Erythroblast (primary cell): ENCODE data around the gene RTP3.
A peak's percentile ranks its signal among the peaks of the same experiment; 100 is the strongest.

Source experiments
- DNase-seq, 2 experiments: peaks; one replicate each; lab custom pipeline; 2025; lab: John Stamatoyannopoulos, UW
- GATA1 ChIP-seq: IDR thresholded peaks from 2 replicates; pipeline ENCODE4 v1.6.1; 2011; ENCODE audit warnings: low read depth, mild to moderate bottlenecking, control low read depth, low read length, moderate library complexity
- POLR2A ChIP-seq: IDR thresholded peaks from 2 replicates; pipeline ENCODE4 v1.6.1; 2011; ENCODE audit warnings: mild to moderate bottlenecking, low read length

RTP3 gene

GRCh38 chr3:46479021-46479420, 18.8 kb upstream of the RTP3 start:
- no peak for DNase-seq
- TF ChIP-seq POLR2A: no peak
- no peak for TF ChIP-seq GATA1

DNA sequence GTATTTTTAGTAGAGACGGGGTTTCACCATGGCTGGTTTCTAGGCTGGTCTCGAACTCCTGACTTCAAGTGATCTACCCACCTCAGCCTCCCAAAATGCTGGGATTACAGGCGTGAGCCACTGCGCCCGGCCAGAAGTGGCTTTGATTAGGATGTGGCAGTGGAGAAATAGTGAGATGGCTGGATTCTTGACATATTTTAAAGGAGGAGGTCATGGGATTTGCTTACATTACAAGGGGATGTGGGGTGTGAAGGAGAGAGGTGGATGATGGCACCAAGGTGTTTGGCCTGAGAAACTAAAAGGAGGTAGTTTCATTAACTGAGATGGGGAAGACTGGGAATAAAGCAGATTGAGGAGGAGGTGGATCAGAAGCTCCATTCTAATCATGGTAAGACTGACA, 18.1 kb upstream of the RTP3 start:
- DNase-seq: no peak

DNA sequence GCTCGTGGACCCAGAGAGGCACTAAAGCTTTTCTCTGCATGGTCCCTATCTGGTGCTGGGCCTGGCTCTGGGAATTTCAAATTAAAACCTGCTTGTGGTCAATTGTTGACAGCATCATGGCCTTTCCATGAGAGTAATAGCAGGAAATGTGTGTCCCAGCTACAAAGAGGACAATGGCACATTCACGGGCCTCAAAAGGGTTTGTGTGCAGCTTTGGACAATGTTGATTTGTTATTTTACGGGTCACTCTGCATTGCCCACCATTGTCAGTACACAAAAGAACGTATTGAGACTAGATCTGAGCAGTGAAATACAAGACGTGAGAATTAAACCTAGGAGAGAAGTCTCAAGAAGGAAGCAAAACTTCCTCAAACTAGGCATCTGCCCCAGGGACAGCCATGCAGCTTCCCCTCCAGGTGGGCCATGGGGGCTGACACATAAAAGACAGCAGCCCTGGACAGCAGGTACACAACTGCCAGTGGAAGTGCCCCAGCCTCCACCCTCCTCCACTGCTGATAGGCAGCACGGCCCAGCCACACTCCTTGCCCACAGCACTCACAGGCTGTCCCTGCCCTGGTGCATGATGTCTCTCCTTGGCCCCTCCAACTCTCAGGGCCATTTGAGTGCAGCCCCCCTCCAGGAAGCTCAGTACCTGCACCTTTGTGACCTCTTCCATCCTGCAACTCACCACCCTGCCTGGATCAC, 17.1 kb upstream of the RTP3 start:
- TF ChIP-seq GATA1 (no peak), POLR2A (no peak)
- DNase-seq: no peak

More for the DNA sequence above, 18.1 kb upstream of the RTP3 start:
- TF ChIP-seq GATA1 (no peak), POLR2A (no peak)

DNA sequence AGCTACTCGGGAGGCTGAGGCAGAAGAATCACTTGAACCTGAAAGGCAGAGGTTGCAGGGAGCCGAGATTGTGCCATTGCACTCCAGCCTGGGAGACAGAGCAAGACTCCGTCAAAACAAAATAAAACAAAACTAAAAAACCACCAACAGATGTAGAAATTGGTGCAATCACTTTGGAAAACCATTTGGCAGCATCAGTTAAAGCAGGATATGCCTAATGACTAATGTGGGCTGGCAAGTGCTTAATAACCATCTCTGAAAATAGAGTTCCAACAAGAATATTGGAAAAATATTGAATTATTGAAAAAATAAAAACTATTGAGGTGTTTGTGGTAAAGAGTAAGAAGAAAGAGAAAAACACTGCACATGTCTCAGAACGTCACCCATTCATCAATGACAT, 16.1 kb upstream of the RTP3 start:
- TF ChIP-seq GATA1 (no peak), POLR2A (no peak)
- no peak for DNase-seq

DNA sequence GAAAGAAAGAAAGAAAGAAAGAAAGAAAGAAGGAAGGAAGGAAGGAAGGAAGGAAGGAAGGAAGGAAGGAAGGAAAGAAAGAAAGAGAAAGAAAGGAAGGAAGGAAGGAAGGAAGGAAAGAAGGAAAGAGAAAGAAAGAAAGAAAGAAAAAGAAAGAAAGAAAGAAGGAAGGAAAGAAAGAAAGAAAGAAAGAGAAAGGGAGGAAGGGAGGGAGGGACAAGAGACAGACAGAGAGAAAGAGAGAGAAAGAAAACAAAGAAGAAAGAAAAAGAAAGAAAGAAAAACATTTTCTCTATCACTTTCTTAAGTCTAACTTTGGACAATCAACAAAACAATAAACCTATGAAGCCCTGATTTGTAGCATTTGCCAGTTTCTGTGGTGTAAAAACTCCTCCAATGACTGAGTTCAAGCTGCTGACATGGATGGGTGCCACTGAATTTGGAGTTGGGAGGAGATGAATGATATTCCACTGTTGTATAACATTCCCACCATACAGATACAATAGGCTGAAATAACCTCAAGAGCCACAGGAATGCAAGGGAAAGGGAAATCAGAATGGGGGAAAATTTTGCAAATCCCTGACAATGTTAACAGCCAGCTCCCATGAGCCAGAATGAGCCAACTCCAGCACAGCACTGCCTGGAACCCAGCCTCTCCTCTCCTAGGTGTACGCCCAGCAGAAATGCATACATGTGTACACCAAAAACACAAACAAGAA, 15.0 kb upstream of the RTP3 start:
- no peak for TF ChIP-seq GATA1
- TF ChIP-seq POLR2A: no peak
- DNase-seq: no peak

- DNase-seq: peak; percentile 31 to 34
- TF ChIP-seq GATA1: no peak
- no peak for TF ChIP-seq POLR2A
These were observed 14.0 kb upstream of the RTP3 start for GRCh38 chr3:46483825-46484224.

GRCh38 chr3:46484388-46484787, 13.4 kb upstream of the RTP3 start:
- TF ChIP-seq GATA1: no peak
- no peak for TF ChIP-seq POLR2A
- DNase-seq: no peak

GRCh38 chr3:46484911-46485778, 12.6 kb upstream of the RTP3 start:
- DNase-seq: no peak
- TF ChIP-seq POLR2A (no peak), GATA1 (no peak)

- no peak for DNase-seq
- TF ChIP-seq GATA1: no peak
- no peak for TF ChIP-seq POLR2A
These were observed 12.0 kb upstream of the RTP3 start for GRCh38 chr3:46485779-46486175.

DNA sequence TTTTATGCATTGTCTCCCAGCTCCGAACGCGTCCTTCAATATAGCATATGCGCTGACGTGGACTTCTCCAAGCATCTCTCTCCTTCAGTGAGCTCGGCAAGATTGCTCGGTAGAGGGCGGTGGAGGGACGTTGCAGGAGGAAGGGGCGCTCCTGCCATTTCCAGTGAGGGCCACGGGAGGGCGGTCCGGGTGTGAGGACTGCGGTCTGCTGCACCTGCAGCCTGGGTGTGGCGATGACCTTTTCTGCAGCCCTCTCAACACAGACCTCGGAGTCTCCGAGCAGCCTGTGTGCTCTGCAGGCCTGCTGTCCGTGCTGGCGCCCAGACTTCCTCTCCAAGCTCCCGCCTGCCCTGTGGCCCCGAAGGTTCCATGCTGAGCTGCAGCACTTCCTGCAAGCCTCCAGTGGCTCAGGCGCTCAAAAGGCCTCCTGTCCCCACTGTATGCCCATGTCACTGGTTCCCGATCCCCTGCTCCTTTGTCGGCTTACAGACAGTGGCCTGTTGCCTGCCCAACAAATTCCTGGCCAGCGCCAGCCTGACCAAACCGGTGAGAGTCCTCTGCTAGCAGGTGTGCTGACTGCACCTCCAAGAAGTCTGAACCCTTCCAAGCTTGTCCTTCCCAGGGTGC, 8.9 kb upstream of the RTP3 start:
- TF ChIP-seq POLR2A (no peak), GATA1 (no peak)
- peak; percentile 92 to 95 for DNase-seq

DNA sequence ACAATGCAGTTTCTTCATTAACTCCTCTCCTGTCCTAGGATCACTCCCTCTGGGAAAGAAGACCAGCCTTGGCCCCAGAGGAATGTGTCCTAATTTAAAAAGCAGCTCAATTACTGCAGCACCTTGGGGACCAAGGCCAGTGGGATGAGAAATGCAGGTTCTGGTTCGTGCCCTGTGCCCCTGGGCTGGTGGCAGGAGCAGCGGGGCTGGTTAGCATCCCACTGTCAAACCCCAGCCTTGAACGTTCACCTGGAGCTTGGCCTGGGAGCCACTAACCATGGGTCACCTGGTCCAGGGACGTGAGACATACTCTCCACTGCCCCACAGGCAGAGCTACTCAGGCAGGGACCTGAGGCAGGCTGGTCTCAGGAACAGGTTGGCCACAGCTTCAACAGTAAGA, 8.4 kb upstream of the RTP3 start:
- DNase-seq: no peak
- TF ChIP-seq POLR2A (no peak), GATA1 (no peak)

- no peak for TF ChIP-seq GATA1
- no peak for TF ChIP-seq POLR2A
- DNase-seq: peak in 1 of 2 experiments; percentile 18
These were observed 7.9 kb upstream of the RTP3 start for GRCh38 chr3:46489875-46490274.

- TF ChIP-seq GATA1: no peak
- TF ChIP-seq POLR2A: no peak
- DNase-seq: peak; percentile 23 to 41
These were observed 7.3 kb upstream of the RTP3 start for GRCh38 chr3:46490338-46491084.
